ENCODE data around the gene KDSR.

DNA sequence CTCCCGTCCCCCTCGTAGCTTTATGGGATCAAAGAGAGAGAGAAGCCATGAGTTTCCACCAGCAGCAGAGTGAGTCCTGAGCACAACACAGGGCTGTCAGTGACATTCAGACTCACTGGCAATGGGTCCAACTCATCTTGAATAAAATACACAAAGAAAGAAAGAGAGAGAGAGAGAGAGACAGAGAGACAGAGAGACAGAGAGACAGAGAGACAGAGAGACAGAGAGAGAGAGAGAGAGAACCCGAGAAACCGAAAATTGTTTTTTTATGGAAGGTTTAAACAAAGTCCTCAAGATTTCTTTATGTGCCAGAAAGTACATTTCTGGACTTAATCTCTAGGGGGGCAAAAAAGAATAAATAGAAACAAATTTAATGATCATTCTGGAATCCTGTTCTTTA, 35.9 kb downstream of the KDSR start:
- TF ChIP-seq TAF1 (IDR thresholded peaks at IDR 0.05; ENCODE audit: low read depth, low read length) (no peak), POLR2A (IDR thresholded peaks at IDR 0.05; ENCODE audit: low read depth, low read length) (no peak), POLR2AphosphoS5 (IDR thresholded peaks at IDR 0.05; ENCODE audit: low read depth, low read length) (no peak), PAX5 (IDR thresholded peaks at IDR 0.05; ENCODE audit: insufficient read depth, low read length, severe bottlenecking) (no peak), POU2F2 (IDR thresholded peaks at IDR 0.05; ENCODE audit: low read depth, low read length) (no peak), SPI1 (IDR thresholded peaks at IDR 0.05; ENCODE audit: low read depth, low read length) (no peak)

All from GM12891 (cell line).